GM12878 (cell line): ENCODE data around the gene PIERCE2.

Source experiments
- RFX5 ChIP-seq: IDR thresholded peaks from 2 replicates; pipeline ENCODE4 v1.6.1; 2011; ENCODE audit warnings: low read depth, low read length, improper control_type of control experiment
- SRF ChIP-seq, 2 experiments: IDR thresholded peaks; 2 replicates each; pipeline ENCODE4 v1.6.1; 2011; ENCODE audit warnings: low read depth in 2 of 2, low read length in 2 of 2, mild to moderate bottlenecking in 1 of 2, moderate library complexity in 1 of 2
- TF ChIP-seq, protein P1 (sequence below), 3 experiments: IDR thresholded peaks in 2 of 3; conservative IDR thresholded peaks in 1 of 3; 2 replicates each; pipeline ENCODE4 v1.5.1; 2011; ENCODE audit warnings: low read depth in 3 of 3, low read length in 3 of 3, mild to moderate bottlenecking in 3 of 3, control low read depth in 2 of 3, moderate library complexity in 2 of 3, inconsistent platforms in 1 of 3, mixed read lengths in 1 of 3; ENCODE audit not compliant: control insufficient read depth in 2 of 3, insufficient read depth in 1 of 3; ENCODE audit errors: extremely low read depth in 1 of 3

DNA sequence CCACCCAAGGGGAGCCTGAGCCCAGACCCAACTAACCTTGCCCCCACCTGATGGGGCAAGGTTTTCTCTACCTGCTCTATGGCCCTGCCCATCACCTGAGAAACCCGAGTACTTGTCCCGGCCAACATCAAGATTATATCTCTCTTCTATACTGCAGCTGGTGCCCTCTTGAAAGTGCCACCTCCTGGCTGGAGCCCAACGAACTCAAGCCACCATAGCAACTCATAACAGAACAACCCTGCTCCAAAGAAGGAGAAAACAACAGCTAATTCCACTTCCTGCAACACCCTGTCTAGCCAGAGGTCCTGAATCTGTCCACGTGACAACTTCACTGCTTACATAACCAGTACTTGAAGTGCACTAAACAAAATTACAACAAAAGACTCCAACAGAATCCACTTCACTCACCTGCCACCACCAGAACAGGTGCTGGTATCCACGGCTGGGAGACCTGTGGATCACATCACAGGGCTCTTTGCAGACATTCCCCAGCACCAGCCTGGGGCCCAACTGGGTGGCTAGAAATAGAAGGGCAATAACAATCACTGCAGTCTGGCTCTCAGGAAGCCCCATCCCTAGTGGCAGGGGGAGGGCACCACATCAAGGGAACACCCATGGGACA lies 49.2 kb downstream of the PIERCE2 start:
- TF ChIP-seq RFX5, result no peak
- TF ChIP-seq, protein P1, sequence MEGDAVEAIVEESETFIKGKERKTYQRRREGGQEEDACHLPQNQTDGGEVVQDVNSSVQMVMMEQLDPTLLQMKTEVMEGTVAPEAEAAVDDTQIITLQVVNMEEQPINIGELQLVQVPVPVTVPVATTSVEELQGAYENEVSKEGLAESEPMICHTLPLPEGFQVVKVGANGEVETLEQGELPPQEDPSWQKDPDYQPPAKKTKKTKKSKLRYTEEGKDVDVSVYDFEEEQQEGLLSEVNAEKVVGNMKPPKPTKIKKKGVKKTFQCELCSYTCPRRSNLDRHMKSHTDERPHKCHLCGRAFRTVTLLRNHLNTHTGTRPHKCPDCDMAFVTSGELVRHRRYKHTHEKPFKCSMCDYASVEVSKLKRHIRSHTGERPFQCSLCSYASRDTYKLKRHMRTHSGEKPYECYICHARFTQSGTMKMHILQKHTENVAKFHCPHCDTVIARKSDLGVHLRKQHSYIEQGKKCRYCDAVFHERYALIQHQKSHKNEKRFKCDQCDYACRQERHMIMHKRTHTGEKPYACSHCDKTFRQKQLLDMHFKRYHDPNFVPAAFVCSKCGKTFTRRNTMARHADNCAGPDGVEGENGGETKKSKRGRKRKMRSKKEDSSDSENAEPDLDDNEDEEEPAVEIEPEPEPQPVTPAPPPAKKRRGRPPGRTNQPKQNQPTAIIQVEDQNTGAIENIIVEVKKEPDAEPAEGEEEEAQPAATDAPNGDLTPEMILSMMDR (IDR thresholded peaks at IDR 0.05 in 2 of 3, conservative IDR thresholded peaks at IDR 0.05 in 1 of 3; ENCODE audit: control insufficient read depth in 2 of 3, extremely low read depth in 1 of 3, insufficient read depth in 1 of 3, low read depth in 3 of 3, low read length in 3 of 3), result no peak
- TF ChIP-seq SRF (IDR thresholded peaks at IDR 0.05; ENCODE audit: low read depth in 2 of 2, low read length in 2 of 2), result no peak
